Activated T-helper 1 cell treated with anti-CD3 and anti-CD28 coated beads, Interleukin-12 subunit alpha, Interleukin-12 subunit beta, Interleukin-2, Interleukin-4 antibody, amounts not matched to agents 30 ng/mL and 10 ng/mL and 1 ng/mL, durations not matched to agents 14 hours and 24 hours and 36 hours (primary cell): ENCODE data around the gene SLCO3A1. TPM values are rescaled to one million over a fixed set of nuclear protein-coding genes. Genes with fewer than 3 reads are reported as not detected.
"Not testable (repeated sequence)": the region's sequence is repeated elsewhere in the genome, so short reads cannot be mapped to it uniquely, and the experiment has no call there.

Source experiments
- DNase-seq: peaks from one replicate; pipeline ENCODE4 v3.0.0; 2021; ENCODE audit warnings: low spot score
- H3K27ac Mint-ChIP-seq: one replicate; pipeline ENCODE4 v1.8.0; 2021; ENCODE audit warnings: mild to moderate bottlenecking, mixed read lengths
- H3K27me3 Mint-ChIP-seq: one replicate; pipeline ENCODE4 v1.8.0; 2022; ENCODE audit warnings: mild to moderate bottlenecking, moderate library complexity, mixed read lengths; ENCODE audit not compliant: insufficient read depth
- H3K36me3 Mint-ChIP-seq: one replicate; pipeline ENCODE4 v1.8.0; 2021; ENCODE audit warnings: low read depth, mixed read lengths
- H3K4me1 Mint-ChIP-seq: one replicate; pipeline ENCODE4 v1.8.0; 2021; ENCODE audit warnings: low read depth, mixed read lengths
- H3K4me3 Mint-ChIP-seq: one replicate; pipeline ENCODE4 v1.8.0; 2021; ENCODE audit warnings: mild to moderate bottlenecking, moderate library complexity, mixed read lengths
- H3K9me3 Mint-ChIP-seq: one replicate; pipeline ENCODE4 v1.8.0; 2021; ENCODE audit warnings: mixed read lengths
- intact Hi-C: fragments of 100-400 bp; cut with micrococcal nuclease; formaldehyde crosslinking; loops from one replicate; pipeline ENCODE4 v1.15.1; 2024
- total RNA-seq: library from RNA; stranded (reverse); gene quantifications from 2 replicates; pipeline ENCODE4 v1.2.3, GENCODE V29; 2022

SLCO3A1 gene
- total RNA-seq, 1 donor from 2014 or later = 20.0 TPM

DNA sequence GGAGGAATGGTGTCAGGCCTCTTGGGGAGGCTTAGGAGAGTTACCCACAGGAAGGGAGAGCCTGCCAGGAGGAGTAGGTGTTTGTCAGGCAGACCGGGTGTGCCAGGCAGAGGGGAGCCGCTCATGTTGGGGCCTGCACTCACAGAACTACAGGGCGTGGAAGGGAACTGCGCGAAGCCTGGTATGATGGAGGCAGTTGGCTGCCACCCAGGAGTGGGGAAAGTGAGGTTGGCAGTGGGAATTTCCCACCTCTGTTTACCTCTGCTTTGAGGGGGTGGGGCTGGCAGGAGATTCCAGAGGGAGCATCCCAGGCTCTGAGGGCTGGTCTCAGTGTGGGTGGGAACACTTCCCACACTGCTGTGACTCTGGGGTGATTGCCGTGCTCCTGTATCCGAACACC lies 99.9 kb downstream of the SLCO3A1 start:
- no peak overlapping the region for H3K4me3 Mint-ChIP-seq
- DNase-seq = no peak
- intact Hi-C loops = no loop called here
- no peaks in the 10 kb centered on the region for H3K36me3 Mint-ChIP-seq
- H3K4me1 Mint-ChIP-seq = peaks cover 20% of the 10 kb centered on the region
- H3K9me3 Mint-ChIP-seq = no peaks in the 10 kb centered on the region
- H3K27me3 Mint-ChIP-seq = no peaks in the 10 kb centered on the region
- H3K27ac Mint-ChIP-seq = no peak overlapping the region

DNA sequence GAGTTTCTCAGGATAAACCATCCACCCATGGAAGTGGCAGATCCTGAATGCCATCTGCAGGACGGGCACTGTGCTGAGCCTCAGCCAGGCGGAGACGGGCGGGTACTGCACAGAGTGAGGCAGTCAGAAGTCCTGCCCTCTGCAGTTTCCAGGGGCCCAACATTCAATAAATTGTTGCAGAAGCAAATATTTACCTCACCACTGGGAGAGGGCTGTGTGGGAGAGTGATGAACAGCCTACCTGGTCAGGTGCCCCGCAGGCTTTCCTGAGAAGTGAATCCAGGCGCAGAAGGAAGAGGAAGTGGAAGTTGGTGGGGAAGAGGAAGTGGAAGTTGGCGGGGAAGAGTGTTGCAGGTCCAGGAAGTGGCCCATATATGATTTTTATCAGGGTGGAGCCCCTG lies 100.8 kb downstream of the SLCO3A1 start:
- no peaks in the 10 kb centered on the region for H3K9me3 Mint-ChIP-seq
- intact Hi-C loops = no loop called here
- DNase-seq = no peak
- no peaks in the 10 kb centered on the region for H3K36me3 Mint-ChIP-seq
- no peaks in the 10 kb centered on the region for H3K27me3 Mint-ChIP-seq
- H3K4me1 Mint-ChIP-seq = peaks cover 20% of the 10 kb centered on the region
- no peak overlapping the region for H3K4me3 Mint-ChIP-seq
- no peak overlapping the region for H3K27ac Mint-ChIP-seq

DNA sequence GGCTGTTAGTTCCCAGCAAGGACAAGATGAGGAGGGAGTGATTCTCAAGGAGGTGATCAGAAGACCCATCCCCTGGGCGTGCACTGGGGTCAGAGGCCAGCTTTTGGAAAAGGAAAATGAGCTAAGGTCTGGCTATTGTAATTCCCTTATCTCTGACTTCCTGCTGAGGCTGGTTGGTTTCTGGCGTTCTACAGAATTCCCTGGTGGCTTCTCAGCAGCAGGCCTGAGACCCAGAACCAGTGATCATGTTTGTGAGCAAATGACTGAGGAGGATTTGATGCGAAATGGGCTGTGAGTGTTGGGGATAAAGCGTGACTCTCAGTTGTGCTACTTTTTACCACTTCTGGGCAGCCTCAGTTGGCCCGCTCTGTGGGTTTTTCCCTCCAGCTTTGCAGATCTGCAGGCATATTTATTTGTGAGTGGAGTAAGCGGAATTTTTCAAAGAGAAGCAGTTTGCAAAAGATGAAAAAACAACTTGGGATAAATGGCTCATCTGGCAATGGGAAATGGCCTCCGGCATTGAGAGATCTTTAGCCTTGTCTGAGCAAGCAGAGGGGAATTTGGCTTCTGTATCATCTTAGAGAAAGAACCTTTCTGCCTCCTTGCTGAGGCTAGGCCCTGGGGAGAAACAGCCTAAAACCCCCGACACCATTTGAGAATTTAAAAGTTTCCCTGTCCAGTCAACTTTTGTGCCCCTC lies 102.7 kb downstream of the SLCO3A1 start:
- no peak overlapping the region for H3K27ac Mint-ChIP-seq
- no peak for DNase-seq
- H3K4me3 Mint-ChIP-seq = no peak overlapping the region
- intact Hi-C loops = no loop called here
- H3K27me3 Mint-ChIP-seq = no peaks in the 10 kb centered on the region
- H3K4me1 Mint-ChIP-seq = peaks cover 22% of the 10 kb centered on the region
- H3K9me3 Mint-ChIP-seq = no peaks in the 10 kb centered on the region
- no peaks in the 10 kb centered on the region for H3K36me3 Mint-ChIP-seq

DNA sequence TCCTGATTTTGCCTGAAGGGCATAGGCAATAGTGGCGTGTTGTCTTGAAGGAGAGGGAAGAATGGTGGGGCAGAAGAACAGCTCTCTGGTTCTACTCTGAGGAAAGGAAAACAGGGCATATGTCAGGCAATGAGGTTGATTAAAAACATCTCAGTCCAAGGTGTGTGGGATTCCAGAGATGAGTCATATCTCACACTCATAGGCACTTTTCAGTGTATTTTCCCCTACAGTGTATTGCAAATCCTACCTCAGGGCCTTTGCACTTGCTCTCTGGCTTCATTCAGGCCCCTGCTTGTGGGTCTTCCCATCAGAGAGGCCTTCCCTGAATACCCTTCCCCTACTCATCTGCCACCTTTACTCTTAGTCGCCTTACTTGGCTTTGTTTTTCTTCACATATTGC lies 107.8 kb downstream of the SLCO3A1 start:
- no peak for DNase-seq
- H3K36me3 Mint-ChIP-seq = no peaks in the 10 kb centered on the region
- intact Hi-C loops = loop anchor here (5.0 kb wide), 1 partner anchor 39 kb away; no protein-coding TSS in a partner anchor

DNA sequence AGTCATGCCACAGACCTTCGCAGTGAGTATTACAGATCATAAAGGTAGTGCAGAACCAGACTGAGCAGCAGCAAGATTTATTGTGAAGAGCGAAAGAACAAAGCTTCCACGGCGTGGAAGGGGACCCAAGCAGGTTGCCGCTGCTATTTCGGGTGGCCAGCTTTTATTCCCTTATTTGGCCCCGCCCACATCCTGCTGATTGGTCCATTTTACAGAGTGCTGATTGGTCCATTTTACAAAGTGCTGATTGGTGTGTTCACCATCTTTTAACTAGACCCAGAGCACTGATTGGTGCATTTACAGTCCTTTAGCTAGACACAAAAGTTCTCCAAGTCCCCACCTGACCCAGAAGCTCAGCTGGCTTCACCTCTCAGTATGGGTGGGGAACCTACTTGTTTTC lies 110.2 kb downstream of the SLCO3A1 start:
- H3K4me3 Mint-ChIP-seq, H3K36me3 Mint-ChIP-seq, DNase-seq, H3K27ac Mint-ChIP-seq, H3K9me3 Mint-ChIP-seq, H3K27me3 Mint-ChIP-seq: not testable (repeated sequence)
- intact Hi-C loops = loop anchor here (5.0 kb wide), 1 partner anchor 41 kb away; no protein-coding TSS in a partner anchor
- peaks cover 17% of the 10 kb centered on the region for H3K4me1 Mint-ChIP-seq

More for the DNA sequence above, 107.8 kb downstream of the SLCO3A1 start:
- Mint-ChIP-seq H3K27me3 (no peaks in the 10 kb centered on the region), H3K4me3 (no peak overlapping the region), H3K27ac (peak overlapping the region; percentile 22), H3K9me3 (no peaks in the 10 kb centered on the region), H3K4me1 (peaks cover 17% of the 10 kb centered on the region)

DNA sequence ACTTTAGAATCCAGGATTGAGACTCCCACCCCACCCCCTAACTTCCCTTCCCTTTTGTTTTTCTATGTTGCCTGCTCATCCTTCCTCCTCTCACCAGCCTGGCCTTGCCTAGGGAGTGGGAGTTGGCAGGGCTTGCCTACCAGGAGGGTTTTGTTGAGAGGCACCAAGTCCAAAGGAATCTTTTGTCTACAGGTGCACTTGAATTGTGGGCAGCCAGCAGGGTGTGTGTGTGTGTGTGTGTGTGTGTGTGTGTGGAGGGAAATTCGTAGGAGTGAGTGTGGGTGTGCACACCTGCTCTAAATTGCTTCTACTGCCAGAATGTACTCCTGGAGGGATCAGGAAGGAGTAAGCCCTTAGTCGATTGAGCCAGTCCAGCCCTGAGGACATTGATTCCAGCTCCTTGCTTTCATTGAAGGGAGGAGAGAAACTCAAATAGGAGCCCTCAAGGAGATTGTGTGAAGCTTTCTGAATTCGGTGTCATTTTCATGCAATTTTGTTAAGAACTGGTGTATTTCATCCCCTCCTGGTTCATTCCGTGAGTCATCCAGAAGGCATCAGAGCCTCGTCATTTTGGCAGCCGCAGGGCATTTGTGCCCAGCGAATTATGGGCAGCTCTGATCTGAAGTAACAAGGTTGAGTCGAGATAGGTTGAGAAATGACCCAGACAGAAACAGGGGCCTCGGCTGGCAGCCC lies 112.1 kb downstream of the SLCO3A1 start:
- no peak overlapping the region for H3K27ac Mint-ChIP-seq
- H3K9me3 Mint-ChIP-seq = no peaks in the 10 kb centered on the region
- H3K36me3 Mint-ChIP-seq = no peaks in the 10 kb centered on the region
- DNase-seq = no peak
- intact Hi-C loops = no loop called here
- peaks cover 17% of the 10 kb centered on the region for H3K4me1 Mint-ChIP-seq
- no peaks in the 10 kb centered on the region for H3K27me3 Mint-ChIP-seq
- H3K4me3 Mint-ChIP-seq = no peak overlapping the region

DNA sequence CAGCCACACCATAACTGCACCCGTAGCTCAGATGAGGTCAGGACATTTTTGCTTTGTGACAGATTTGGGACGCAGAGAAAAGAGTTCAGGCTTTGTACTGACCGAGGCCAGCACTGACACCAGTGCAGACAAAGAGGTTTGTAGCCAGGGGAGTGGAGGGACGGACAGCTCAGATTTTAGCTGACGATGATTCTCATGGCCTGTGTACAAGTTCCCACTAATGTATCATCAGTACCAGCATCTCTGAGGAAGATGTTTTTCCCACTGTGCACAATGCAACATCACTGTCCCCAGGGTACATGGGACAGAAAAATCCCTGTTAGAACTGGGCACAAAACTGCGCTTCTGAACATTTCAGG lies 112.7 kb downstream of the SLCO3A1 start:
- no peak overlapping the region for H3K27ac Mint-ChIP-seq
- H3K4me3 Mint-ChIP-seq = no peak overlapping the region
- H3K36me3 Mint-ChIP-seq = no peaks in the 10 kb centered on the region
- no peaks in the 10 kb centered on the region for H3K27me3 Mint-ChIP-seq
- no peaks in the 10 kb centered on the region for H3K9me3 Mint-ChIP-seq
- intact Hi-C loops = no loop called here
- H3K4me1 Mint-ChIP-seq = peaks cover 16% of the 10 kb centered on the region
- no peak for DNase-seq

DNA sequence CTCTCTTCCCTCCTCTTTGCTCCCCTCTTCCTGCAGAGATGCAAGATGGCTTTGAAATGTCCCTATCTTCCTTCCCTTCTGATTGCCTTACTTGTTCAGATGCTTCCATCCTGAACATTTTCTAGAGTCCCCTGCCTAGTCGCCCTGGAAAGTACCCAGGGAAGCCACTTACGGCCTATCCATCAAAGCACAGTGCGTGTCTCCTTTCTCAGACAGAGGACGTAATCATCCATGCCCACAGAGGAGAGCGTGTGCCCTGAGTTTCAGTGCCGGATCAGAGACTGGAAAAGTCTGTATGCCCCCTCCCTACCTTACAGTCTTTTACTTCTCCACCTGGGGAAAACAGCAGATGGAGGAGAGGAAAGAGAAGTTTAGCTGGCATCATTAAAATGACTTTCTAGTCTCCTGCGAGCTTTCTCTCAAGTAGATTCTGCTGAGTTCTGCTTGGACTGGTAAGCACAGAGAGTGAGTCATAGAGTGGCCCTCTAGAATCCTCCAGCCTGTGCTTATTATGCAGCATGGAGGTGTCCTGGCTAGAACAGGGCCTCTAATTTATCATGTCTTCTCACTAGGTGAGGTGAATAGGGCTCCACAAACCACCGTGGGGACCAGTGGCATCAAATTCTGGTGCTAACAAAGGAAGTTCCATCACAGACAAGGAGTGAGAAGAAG lies 114.6 kb downstream of the SLCO3A1 start:
- Mint-ChIP-seq H3K27me3 (no peaks in the 10 kb centered on the region), H3K9me3 (no peaks in the 10 kb centered on the region), H3K4me1 (peaks cover 9% of the 10 kb centered on the region), H3K4me3 (no peak overlapping the region), H3K36me3 (no peaks in the 10 kb centered on the region), H3K27ac (no peak overlapping the region)
- intact Hi-C loops = no loop called here
- DNase-seq = no peak

DNA sequence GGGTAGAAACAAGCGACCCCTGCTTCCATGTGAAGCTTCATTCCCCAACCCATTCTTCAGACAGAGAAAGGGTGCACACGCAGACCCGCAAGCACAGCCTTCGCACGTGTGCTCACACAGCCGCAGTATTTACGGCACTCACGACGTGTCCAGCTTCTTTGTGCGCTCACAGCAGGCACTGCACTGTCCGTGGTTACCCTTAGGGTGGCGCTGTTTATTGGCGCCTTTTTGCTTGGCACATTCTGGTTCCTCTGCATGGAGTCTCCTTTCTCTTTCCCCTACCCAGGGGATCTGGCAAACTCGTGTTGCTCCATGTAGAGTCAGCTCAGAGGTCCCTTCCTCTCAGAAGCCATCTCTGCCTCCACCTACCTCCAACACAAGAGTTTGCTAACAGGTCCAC lies 115.1 kb downstream of the SLCO3A1 start:
- Mint-ChIP-seq H3K27ac (no peak overlapping the region), H3K4me3 (no peak overlapping the region), H3K9me3 (no peaks in the 10 kb centered on the region), H3K4me1 (peaks cover 6% of the 10 kb centered on the region), H3K36me3 (no peaks in the 10 kb centered on the region), H3K27me3 (no peaks in the 10 kb centered on the region)
- intact Hi-C loops = no loop called here
- no peak for DNase-seq

DNA sequence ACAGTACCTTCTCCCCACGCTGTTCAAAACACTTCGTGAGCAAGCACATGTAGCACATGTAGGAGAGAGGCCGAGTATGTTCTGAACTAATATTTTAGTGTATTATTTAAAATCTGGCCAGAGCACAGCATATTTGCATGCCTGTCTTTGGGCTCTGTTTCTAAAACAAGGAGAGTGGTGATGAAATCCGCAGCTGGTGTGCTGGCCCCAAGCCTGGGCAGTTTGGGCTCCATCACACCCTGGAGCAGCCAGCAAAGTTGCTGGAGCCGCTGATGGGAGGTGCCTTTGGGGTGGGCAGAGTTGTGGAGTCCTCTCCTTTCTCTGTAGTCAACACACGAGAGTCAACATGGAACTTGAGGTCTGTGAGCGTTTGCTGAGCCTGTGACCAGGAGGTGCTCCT lies 116.6 kb downstream of the SLCO3A1 start:
- no peak for DNase-seq
- Mint-ChIP-seq H3K9me3 (no peaks in the 10 kb centered on the region), H3K4me3 (no peak overlapping the region), H3K4me1 (no peaks in the 10 kb centered on the region), H3K36me3 (no peaks in the 10 kb centered on the region), H3K27me3 (peaks cover 2% of the 10 kb centered on the region), H3K27ac (no peak overlapping the region)
- intact Hi-C loops = no loop called here

DNA sequence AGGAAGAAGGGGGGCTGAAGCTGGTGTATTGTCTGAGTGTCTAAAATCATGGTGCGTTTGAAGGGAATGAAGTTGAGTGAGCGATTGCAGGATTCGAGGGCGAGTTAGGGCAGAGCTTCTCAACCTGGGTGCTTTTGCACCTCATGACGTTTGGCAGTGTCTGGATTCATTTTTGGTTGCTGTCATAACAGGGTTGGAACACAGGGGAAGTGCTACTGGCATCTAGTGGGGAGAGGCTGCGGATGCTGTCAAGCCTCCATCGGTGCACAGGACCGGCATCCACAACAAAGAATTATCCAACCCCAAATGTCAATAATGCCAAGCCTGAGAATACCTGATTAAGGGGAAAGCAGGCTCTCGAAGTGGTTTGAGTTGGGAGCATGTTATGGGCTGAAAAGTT lies 120.0 kb downstream of the SLCO3A1 start:
- Mint-ChIP-seq H3K4me1 (no peaks in the 10 kb centered on the region), H3K36me3 (no peaks in the 10 kb centered on the region)
- intact Hi-C loops = no loop called here

DNA sequence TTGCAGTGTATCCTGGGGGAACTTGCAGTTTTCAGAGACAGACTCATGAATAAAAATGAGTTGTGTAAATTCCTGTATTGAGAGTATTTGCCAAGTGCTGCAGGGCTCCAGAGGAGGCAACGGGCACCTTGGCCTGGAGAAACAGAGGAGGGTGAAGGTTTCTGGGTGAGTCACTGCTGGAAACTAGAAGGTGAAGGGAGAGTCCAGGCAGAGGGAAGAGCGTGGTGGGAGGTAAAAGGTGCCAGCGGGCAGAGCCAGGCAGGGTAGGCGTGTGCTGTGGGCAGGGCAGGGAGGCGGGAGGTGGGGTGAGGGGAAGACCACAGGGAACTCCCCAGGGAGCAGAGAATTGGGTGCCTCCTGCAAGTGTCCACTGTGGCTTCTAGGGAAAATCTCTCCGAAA lies 120.8 kb downstream of the SLCO3A1 start:
- no peak overlapping the region for H3K4me3 Mint-ChIP-seq
- intact Hi-C loops = no loop called here
- no peaks in the 10 kb centered on the region for H3K4me1 Mint-ChIP-seq
- DNase-seq = no peak
- H3K27me3 Mint-ChIP-seq = peaks cover 2% of the 10 kb centered on the region
- H3K9me3 Mint-ChIP-seq = no peaks in the 10 kb centered on the region
- H3K27ac Mint-ChIP-seq = no peak overlapping the region
- no peaks in the 10 kb centered on the region for H3K36me3 Mint-ChIP-seq

More for the DNA sequence above, 120.0 kb downstream of the SLCO3A1 start:
- no peaks in the 10 kb centered on the region for H3K9me3 Mint-ChIP-seq
- H3K27ac Mint-ChIP-seq = no peak overlapping the region
- H3K4me3 Mint-ChIP-seq = no peak overlapping the region
- peaks cover 2% of the 10 kb centered on the region for H3K27me3 Mint-ChIP-seq
- no peak for DNase-seq

DNA sequence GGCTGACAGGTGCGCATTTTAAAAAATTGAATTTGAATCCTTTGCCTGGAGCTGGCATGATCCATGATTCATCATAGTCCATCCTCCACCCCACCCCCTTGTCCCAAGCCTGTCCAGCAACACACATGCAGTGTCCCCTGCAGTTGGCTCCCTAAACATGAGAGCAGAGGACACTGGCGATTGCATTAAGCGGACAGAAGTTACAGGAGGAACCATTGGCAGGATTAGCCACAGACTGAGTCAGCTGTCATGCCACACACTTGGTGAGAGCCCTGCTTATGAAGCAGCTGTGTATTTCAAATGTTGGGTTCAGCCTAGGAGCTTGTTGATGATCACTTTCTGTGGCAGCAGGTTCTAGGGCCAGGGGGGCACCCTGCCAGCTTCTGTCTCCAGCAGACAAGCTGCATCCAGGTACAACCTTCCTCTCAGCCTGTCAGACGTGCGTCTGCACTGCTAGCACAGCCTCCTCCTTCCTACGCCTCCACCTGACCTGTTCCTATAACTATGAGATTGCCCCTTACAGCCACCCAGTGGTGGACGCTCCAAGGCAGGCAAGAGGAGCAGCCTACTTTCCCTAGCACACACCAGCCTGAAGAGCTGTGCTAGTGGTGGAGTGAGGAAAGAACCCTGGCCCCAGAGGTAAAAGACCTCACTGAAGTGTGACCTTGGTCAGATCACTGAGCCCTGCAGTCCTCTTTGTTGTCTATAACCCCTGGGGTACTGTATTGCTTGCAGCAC lies 121.9 kb downstream of the SLCO3A1 start:
- no peak for DNase-seq
- Mint-ChIP-seq H3K9me3 (no peaks in the 10 kb centered on the region), H3K27me3 (peaks cover 2% of the 10 kb centered on the region), H3K27ac (no peak overlapping the region), H3K36me3 (no peaks in the 10 kb centered on the region), H3K4me3 (no peak overlapping the region), H3K4me1 (no peaks in the 10 kb centered on the region)
- intact Hi-C loops = no loop called here
